GM12873 (cell line): ENCODE results near the gene PTCH1.

Experiments
- TF ChIP-seq, protein P1 (sequence below): IDR thresholded peaks from 2 replicates; pipeline ENCODE4 v1.5.1; 2012; ENCODE audit warnings: low read depth, mild to moderate bottlenecking, moderate library complexity, low read length, control low read depth; ENCODE audit not compliant: insufficient read depth; ENCODE audit errors: missing control alignments

The PTCH1 gene

GRCh38 chr9:95478335-95478734 is 38.4 kb downstream of the PTCH1 start:
- TF ChIP-seq, protein P1, sequence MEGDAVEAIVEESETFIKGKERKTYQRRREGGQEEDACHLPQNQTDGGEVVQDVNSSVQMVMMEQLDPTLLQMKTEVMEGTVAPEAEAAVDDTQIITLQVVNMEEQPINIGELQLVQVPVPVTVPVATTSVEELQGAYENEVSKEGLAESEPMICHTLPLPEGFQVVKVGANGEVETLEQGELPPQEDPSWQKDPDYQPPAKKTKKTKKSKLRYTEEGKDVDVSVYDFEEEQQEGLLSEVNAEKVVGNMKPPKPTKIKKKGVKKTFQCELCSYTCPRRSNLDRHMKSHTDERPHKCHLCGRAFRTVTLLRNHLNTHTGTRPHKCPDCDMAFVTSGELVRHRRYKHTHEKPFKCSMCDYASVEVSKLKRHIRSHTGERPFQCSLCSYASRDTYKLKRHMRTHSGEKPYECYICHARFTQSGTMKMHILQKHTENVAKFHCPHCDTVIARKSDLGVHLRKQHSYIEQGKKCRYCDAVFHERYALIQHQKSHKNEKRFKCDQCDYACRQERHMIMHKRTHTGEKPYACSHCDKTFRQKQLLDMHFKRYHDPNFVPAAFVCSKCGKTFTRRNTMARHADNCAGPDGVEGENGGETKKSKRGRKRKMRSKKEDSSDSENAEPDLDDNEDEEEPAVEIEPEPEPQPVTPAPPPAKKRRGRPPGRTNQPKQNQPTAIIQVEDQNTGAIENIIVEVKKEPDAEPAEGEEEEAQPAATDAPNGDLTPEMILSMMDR, result no peak

DNA sequence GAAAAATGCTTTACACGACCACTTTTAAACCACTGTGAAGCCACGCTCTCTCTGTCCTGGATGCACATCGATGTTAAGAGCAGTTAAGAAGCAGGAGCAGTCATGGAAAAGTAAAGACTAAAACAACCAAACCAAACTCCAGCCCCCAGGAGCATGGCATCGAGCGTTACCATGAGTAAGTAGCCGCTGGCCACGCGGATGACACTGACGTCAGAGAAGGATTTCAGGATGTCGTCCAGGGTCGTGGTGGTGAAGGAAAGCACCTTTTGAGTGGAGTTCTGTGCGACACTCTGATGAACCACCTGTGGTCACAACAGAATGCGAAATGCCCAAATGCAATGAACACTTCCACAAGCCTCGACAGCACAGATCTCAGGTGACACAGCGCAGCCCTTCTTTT is 38.9 kb downstream of the PTCH1 start:
- TF ChIP-seq, protein P1, result no peak

DNA sequence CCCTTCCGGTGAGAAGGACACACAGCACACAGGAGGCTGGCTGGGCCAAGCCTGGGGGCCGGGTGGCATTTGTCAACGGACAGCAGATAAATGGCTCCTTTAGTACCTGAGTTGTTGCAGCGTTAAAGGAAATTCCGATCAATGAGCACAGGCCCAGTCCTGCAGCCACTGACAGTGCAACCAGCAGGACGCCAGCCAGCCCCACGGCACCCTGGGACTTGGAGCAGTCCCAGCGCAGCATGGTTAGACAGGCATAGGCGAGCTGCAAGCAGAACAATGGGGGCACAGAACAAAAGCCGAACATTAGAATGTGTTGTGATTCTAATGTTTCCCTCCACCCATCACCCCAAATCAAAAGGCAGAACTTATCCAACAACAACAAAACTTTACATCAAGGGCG is 39.3 kb downstream of the PTCH1 start:
- TF ChIP-seq, protein P1, result no peak

DNA sequence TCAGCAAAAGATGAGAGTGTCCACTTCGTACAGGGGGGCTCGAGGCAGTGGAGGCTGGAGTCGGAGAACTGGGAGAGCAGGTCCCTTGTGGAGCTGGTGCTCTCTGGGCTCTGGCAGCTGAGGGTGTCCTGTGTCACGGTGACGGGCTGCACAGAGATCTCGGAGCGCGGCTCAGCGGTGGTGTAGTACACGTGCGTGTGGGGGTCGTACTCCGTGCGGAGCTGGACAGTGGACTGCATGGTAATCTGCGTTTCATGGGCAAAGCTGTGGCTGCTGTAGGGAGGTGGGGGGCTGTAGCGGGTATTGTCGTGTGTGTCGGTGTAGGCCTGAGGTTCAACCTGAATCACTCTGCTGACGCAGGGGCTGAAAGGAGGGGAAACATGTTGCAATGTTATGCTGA is 48.0 kb downstream of the PTCH1 start:
- TF ChIP-seq, protein P1, result no peak

DNA sequence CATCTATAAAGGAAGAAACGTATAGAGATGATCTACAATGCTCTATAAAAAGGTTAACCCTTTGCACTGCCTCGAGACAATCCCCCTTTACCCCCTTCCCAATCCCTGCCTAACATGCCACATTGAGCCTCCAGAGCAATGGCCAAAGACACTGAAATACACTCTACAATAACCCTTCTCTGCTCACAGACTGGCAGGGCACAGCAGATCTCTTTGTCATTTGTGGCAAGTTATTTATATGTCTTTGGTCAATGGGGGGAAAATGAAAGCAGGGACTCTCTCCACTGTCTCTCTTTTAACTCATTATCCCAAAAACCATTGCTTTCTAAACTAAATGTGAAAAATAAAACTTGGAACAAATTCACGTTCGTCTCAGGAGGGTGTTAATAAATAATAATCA is 51.7 kb downstream of the PTCH1 start:
- TF ChIP-seq, protein P1, result no peak

DNA sequence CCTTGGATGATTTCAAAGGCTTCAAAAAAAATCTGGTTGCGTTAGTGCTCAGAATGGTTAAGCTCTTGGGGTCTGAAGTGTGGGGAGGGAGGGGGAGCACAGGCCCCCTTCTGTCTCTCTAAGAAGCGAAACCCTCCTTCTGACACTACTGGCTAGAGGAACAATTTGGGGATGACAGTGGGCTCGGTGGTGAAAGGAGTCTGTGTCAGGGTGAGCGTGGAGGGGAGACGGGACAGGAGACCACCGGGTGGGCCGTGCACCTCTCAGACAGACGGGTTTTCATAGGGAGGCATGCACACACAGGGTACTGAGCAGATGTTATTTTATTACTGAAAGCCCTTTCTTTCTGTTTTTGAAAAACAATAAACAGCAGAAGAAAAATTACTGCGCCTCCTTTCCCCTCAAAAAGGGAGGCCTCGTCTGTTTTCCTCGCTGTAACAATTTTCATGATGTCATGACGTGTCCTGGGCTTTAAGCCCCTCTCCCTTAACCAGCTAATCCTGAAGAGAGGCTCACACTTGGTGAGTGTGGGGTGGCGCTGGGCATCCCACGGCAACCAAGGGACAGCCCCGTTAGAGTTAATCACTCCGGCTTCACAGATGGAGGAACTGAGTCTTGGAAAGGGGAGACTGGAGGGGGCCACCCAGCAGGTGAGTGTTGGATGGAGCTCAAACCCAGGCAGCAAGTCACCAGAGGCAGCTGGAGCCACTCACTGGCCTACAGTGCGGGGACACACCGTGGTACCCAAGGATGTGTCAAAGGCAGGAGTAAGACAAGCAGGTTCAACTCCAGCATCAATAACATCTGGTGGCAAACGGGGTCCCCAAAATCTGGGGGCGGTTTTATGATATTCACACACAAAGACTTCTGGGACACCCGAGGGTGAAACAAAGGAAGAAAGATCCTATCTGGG is 53.4 kb downstream of the PTCH1 start:
- TF ChIP-seq, protein P1, result no peak

GRCh38 chr9:95462249-95463147 is 54.3 kb downstream of the PTCH1 start:
- TF ChIP-seq, protein P1, result no peak
